Right hindlimb (tissue), 1 donor: ENCODE measurements around the gene ST3GAL5.
"Not testable (repeated sequence)": the region's sequence is repeated elsewhere in the genome, so short reads cannot be mapped to it uniquely, and the experiment has no call there.

Experiments
- DNase-seq: peaks from one replicate; pipeline ENCODE4 v3.0.0-alpha.2; 2018

Gene ST3GAL5

GRCh38 chr2:85888684-85889626, at the start of gene ST3GAL5:
Gene ST3GAL5 (minus strand): TSS chr2:85888990. CDS start chr2:85888905, 85 bp downstream.
- peak; percentile 93 for DNase-seq

- DNase-seq = no peak
Measured at GRCh38 chr2:85938456-85938855, 49.7 kb upstream of the ST3GAL5 start.

GRCh38 chr2:85937069-85937439, 48.3 kb upstream of the ST3GAL5 start:
- DNase-seq = no peak

GRCh38 chr2:85936421-85937068, 47.8 kb upstream of the ST3GAL5 start:
- DNase-seq = no peak

- no peak for DNase-seq
Measured at GRCh38 chr2:85935746-85936208, 47.0 kb upstream of the ST3GAL5 start.

- no peak for DNase-seq
Measured at GRCh38 chr2:85935170-85935745, 46.5 kb upstream of the ST3GAL5 start.

- no peak for DNase-seq
Measured at GRCh38 chr2:85933753-85934594, 45.2 kb upstream of the ST3GAL5 start.

GRCh38 chr2:85931151-85931550, 42.4 kb upstream of the ST3GAL5 start:
- DNase-seq = not testable (repeated sequence)

GRCh38 chr2:85930129-85931124, 41.6 kb upstream of the ST3GAL5 start:
- DNase-seq = no peak

GRCh38 chr2:85929096-85930050, 40.6 kb upstream of the ST3GAL5 start:
- DNase-seq = no peak

- DNase-seq = no peak
Measured at GRCh38 chr2:85926931-85927661, 38.3 kb upstream of the ST3GAL5 start.

GRCh38 chr2:85926526-85926925, 37.7 kb upstream of the ST3GAL5 start:
- no peak for DNase-seq

- DNase-seq = no peak
Measured at GRCh38 chr2:85925216-85925671, 36.5 kb upstream of the ST3GAL5 start.

GRCh38 chr2:85924522-85924921, 35.7 kb upstream of the ST3GAL5 start:
- DNase-seq = no peak

- DNase-seq = no peak
Measured at GRCh38 chr2:85922199-85922598, 33.4 kb upstream of the ST3GAL5 start.

GRCh38 chr2:85921659-85922058, 32.9 kb upstream of the ST3GAL5 start:
- DNase-seq = no peak

GRCh38 chr2:85920810-85921545, 32.2 kb upstream of the ST3GAL5 start:
- no peak for DNase-seq
